Natural killer cell (primary cell): ENCODE measurements around the gene SEPTIN10. TPM values are rescaled to one million over a fixed set of nuclear protein-coding genes. Genes with fewer than 3 reads are reported as not detected.

Experiments
- ATAC-seq, 3 donors: fragments of 150-1000 bp in 2 of 3; fragments of 200-7000 bp in 1 of 3; cut with Tn5 transposase; 1 replicate in 1 of 3; 2 replicates in 2 of 3; pipeline ENCODE4 v1.10.0; 2021; ENCODE audit warnings: mild to moderate bottlenecking in 2 of 3, moderate library complexity in 2 of 3
- DNase-seq, 2 donors: peaks; one replicate each; pipeline versions ENCODE4 v3.0.0 to v3.0.0-alpha.2; 2013 to 2021; ENCODE audit warnings: mixed read lengths in 1 of 2
- H3K27ac ChIP-seq: one replicate; pipeline ENCODE4 v1.5.1; 2013; ENCODE audit warnings: mild to moderate bottlenecking, low read length
- H3K27me3 ChIP-seq: one replicate; pipeline ENCODE4 v1.6.1; 2013; ENCODE audit warnings: low read length; ENCODE audit not compliant: control insufficient read depth, insufficient read depth
- H3K36me3 ChIP-seq: one replicate; pipeline ENCODE4 v1.6.1; 2013; ENCODE audit warnings: low read length; ENCODE audit not compliant: control insufficient read depth, insufficient read depth
- H3K4me1 ChIP-seq: one replicate; pipeline ENCODE4 v1.6.1; 2013; ENCODE audit warnings: low read length; ENCODE audit not compliant: control insufficient read depth, insufficient read depth
- H3K4me3 ChIP-seq: one replicate; pipeline ENCODE4 v1.5.1; 2013; ENCODE audit warnings: low read length
- H3K9me3 ChIP-seq: one replicate; pipeline ENCODE4 v1.6.1; 2013; ENCODE audit warnings: low read length; ENCODE audit not compliant: control insufficient read depth, insufficient read depth
- H3K27ac Mint-ChIP-seq, 2 donors: one replicate each; pipeline ENCODE4 v1.8.0; 2022; ENCODE audit warnings: mild to moderate bottlenecking in 2 of 2, mixed read lengths in 2 of 2, moderate library complexity in 1 of 2
- H3K27me3 Mint-ChIP-seq, 2 donors: one replicate each; pipeline ENCODE4 v1.8.0; 2022; ENCODE audit warnings: low read depth in 2 of 2, mixed read lengths in 2 of 2
- H3K36me3 Mint-ChIP-seq: one replicate; pipeline ENCODE4 v1.8.0; 2022; ENCODE audit warnings: mixed read lengths
- H3K4me1 Mint-ChIP-seq, 2 donors: one replicate each; pipeline ENCODE4 v1.8.0; 2022; ENCODE audit warnings: mixed read lengths in 2 of 2
- H3K4me3 Mint-ChIP-seq: one replicate; pipeline ENCODE4 v1.8.0; 2022; ENCODE audit warnings: mild to moderate bottlenecking, moderate library complexity, mixed read lengths
- H3K9me3 Mint-ChIP-seq, 2 donors: one replicate each; pipeline ENCODE4 v1.8.0; 2022; ENCODE audit warnings: mixed read lengths in 2 of 2
- CTCF ChIP-seq: fragments of 200-600 bp; IDR thresholded peaks from one replicate; pipeline ENCODE4 v1.8.0; 2022; ENCODE audit warnings: antibody characterized with exemption
- WGBS: methylation state at CpG from one replicate; pipeline ENCODE4 v1.1.7; 2013; ENCODE audit warnings: missing lambda C conversion rate; ENCODE audit not compliant: insufficient coverage; 5-methylcytosine and 5-hydroxymethylcytosine counted together
- intact Hi-C: fragments of 100-400 bp; cut with micrococcal nuclease; formaldehyde crosslinking; loops from one replicate; pipeline ENCODE4 v1.14.2; 2022
- total RNA-seq, 4 donors: library from RNA; stranded (reverse); fragments of 120-200 nt in 1 of 4; gene quantifications; one replicate each; pipeline versions ENCODE4 v1.2.3 to v1.2.4, GENCODE V29; 2013 to 2022

The SEPTIN10 gene
- total RNA-seq, 3 donors from 2014 or later (not counting 1 experiment from before 2014, with no cell fraction given): 0.25 to 2.6 (median 0.33) TPM

- Histone ChIP-seq H3K9me3 (no peaks in the 10 kb centered on the region), H3K27me3 (peaks cover 4% of the 10 kb centered on the region), H3K4me1 (peaks cover 16% of the 10 kb centered on the region), H3K4me3 (no peak overlapping the region), H3K36me3 (no peaks in the 10 kb centered on the region), H3K27ac (no peak overlapping the region)
- no peak for DNase-seq
- Mint-ChIP-seq H3K27me3 (peaks cover 20 to 21% of the 10 kb centered on the region in 2 donors), H3K4me1 (peaks cover 13 to 17% of the 10 kb centered on the region in 2 donors), H3K27ac (peak overlapping the region in 1 of 2 donors; percentile 11), H3K9me3 (no peaks in the 10 kb centered on the region), H3K4me3 (no peak overlapping the region), H3K36me3 (no peaks in the 10 kb centered on the region)
- intact Hi-C loops: no loop called here
- TF ChIP-seq CTCF: no peak
- peak in 1 of 3 donors; percentile 14 for ATAC-seq
- 77% methylated on average over 5 of the region's 5 CpGs for WGBS
These were observed 100.5 kb downstream of the SEPTIN10 start for GRCh38 chr2:109513230-109513629.

DNA sequence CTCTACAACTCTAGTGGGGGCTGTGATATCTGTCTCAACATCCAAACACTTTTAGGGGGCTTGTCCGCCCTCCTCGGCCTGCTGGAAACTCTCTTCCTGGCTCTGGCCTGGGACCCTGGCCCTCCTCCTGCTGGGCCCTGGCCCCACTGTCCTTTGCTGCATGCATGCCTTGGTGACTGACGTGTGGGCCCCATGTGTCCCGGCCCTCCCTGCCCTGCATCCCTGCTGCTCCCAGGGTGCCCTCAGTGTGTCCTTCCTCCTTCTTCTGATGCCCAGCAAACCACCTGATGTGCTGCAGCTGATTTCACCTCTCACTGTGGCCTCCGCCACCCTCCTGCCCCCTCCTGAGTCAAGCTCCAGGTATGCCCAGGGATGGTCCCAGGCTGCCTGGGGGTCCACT, 101.7 kb downstream of the SEPTIN10 start:
- H3K9me3 Mint-ChIP-seq: no peaks in the 10 kb centered on the region
- Histone ChIP-seq H3K4me3 (no peak overlapping the region), H3K27me3 (peaks cover 4% of the 10 kb centered on the region), H3K4me1 (peaks cover 16% of the 10 kb centered on the region), H3K27ac (no peak overlapping the region), H3K9me3 (no peaks in the 10 kb centered on the region), H3K36me3 (no peaks in the 10 kb centered on the region)
- intact Hi-C loops: no loop called here
- ATAC-seq: no peak
- H3K36me3 Mint-ChIP-seq: no peaks in the 10 kb centered on the region
- peaks cover 13 to 17% of the 10 kb centered on the region in 2 donors for H3K4me1 Mint-ChIP-seq
- H3K27ac Mint-ChIP-seq: no peak overlapping the region
- no peak for DNase-seq
- TF ChIP-seq CTCF: no peak
- WGBS: 76% methylated on average over 5 of the region's 5 CpGs
- peaks cover 17 to 18% of the 10 kb centered on the region in 2 donors for H3K27me3 Mint-ChIP-seq
- no peak overlapping the region for H3K4me3 Mint-ChIP-seq

DNA sequence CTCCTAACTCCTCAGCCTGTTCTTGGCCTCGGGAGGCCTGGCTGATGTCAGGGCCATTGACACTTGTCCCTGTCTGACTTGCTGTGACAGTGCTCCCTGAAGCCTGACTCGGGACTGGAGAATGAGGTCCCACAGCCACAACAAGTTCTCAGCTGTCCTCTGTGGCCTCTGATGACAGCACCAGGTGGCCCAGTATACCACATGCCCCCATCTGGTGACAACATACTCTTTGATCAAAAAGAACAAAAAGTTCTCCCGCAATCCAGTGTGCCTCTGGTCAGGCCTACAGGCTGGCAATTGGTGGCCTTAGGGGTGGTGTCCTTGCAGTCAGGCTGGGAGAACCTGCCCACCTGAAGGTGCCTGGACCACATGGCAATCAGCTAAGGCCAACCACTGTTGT, 102.6 kb downstream of the SEPTIN10 start:
- Histone ChIP-seq H3K27ac (no peak overlapping the region), H3K9me3 (no peaks in the 10 kb centered on the region), H3K4me3 (no peak overlapping the region), H3K4me1 (peaks cover 16% of the 10 kb centered on the region), H3K36me3 (no peaks in the 10 kb centered on the region), H3K27me3 (peaks cover 4% of the 10 kb centered on the region)
- intact Hi-C loops: no loop called here
- no peak overlapping the region for H3K27ac Mint-ChIP-seq
- DNase-seq (no peak), ATAC-seq (no peak)
- no peaks in the 10 kb centered on the region for H3K9me3 Mint-ChIP-seq
- WGBS: 74% methylated on average over 3 of the region's 3 CpGs
- H3K36me3 Mint-ChIP-seq: no peaks in the 10 kb centered on the region
- no peak overlapping the region for H3K4me3 Mint-ChIP-seq
- peaks cover 17 to 18% of the 10 kb centered on the region in 2 donors for H3K27me3 Mint-ChIP-seq
- no peak for TF ChIP-seq CTCF
- H3K4me1 Mint-ChIP-seq: peaks cover 13 to 17% of the 10 kb centered on the region in 2 donors
